Body of pancreas (tissue), 4 donors: ENCODE results near the gene PARK7.

ENCODE experiments used
- POLR2A ChIP-seq, 3 donors: fragments of 450-650 bp; IDR thresholded peaks; one replicate each; pipeline ENCODE4 v1.6.1; 2016; ENCODE audit warnings: antibody characterized with exemption in 3 of 3, mild to moderate bottlenecking in 2 of 3
- TF ChIP-seq, protein P1 (sequence below), 7 experiments: fragments of 450-650 bp in 4 of 7; fragments of 200-600 bp in 3 of 7; sonication (generic) in 3 of 7; IDR thresholded peaks; one replicate each; pipeline ENCODE4 v1.5.1; 2016 to 2019; ENCODE audit warnings: antibody characterized with exemption in 7 of 7

DNA sequence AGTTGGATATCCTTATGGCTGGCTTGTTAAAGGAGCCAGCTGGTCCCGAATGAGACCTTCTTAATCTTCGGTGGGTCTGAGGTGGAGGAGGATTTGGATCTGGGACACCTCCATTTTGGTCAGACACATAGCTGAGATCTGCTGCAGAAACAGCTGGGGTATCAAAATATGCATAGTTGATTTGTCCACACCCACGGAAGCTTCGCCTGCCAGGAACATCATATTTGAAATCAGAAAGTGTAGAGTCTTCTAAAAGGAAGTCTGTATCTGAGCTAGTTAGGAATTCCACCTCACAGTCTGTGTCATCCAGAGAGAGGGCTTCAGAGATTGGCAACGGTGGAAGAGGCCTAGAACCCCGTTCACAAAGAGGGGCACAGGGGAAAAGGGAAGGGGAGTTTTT is 52.3 kb downstream of the PARK7 start:
- TF ChIP-seq, protein P1, sequence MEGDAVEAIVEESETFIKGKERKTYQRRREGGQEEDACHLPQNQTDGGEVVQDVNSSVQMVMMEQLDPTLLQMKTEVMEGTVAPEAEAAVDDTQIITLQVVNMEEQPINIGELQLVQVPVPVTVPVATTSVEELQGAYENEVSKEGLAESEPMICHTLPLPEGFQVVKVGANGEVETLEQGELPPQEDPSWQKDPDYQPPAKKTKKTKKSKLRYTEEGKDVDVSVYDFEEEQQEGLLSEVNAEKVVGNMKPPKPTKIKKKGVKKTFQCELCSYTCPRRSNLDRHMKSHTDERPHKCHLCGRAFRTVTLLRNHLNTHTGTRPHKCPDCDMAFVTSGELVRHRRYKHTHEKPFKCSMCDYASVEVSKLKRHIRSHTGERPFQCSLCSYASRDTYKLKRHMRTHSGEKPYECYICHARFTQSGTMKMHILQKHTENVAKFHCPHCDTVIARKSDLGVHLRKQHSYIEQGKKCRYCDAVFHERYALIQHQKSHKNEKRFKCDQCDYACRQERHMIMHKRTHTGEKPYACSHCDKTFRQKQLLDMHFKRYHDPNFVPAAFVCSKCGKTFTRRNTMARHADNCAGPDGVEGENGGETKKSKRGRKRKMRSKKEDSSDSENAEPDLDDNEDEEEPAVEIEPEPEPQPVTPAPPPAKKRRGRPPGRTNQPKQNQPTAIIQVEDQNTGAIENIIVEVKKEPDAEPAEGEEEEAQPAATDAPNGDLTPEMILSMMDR (IDR thresholded peaks at IDR 0.05): no peak
- TF ChIP-seq POLR2A (IDR thresholded peaks at IDR 0.05): no peak
